GM19351 (cell line): ENCODE measurements around the gene TMF1.

Experiments
- ATAC-seq: cut with Tn5 transposase; IDR thresholded peaks from one replicate; pipeline ENCODE4 v1.9.1; 2021; ENCODE audit warnings: mild to moderate bottlenecking, moderate library complexity; ENCODE audit not compliant: unreplicated experiment

TMF1 gene

GRCh38 chr3:69051756-69052471 lies at the start of gene TMF1:
TSS of gene TMF1 (minus strand) at chr3:69052333. CDS start at chr3:69052086, 247 bp downstream.
- peak; percentile 94 for ATAC-seq

- ATAC-seq = no peak
These were observed 47.4 kb upstream of the TMF1 start for GRCh38 chr3:69099576-69099975.

GRCh38 chr3:69097407-69098086 lies 45.4 kb upstream of the TMF1 start:
- no peak for ATAC-seq

GRCh38 chr3:69096299-69096698 lies 44.2 kb upstream of the TMF1 start:
- ATAC-seq = no peak

- ATAC-seq = no peak
These were observed 43.5 kb upstream of the TMF1 start for GRCh38 chr3:69095636-69096035.

GRCh38 chr3:69094467-69095205 lies 42.5 kb upstream of the TMF1 start:
- no peak for ATAC-seq

- ATAC-seq = peak; percentile 74
These were observed 39.9 kb upstream of the TMF1 start for GRCh38 chr3:69092030-69092516.

- ATAC-seq = no peak
These were observed 39.4 kb upstream of the TMF1 start for GRCh38 chr3:69091389-69092029.

- no peak for ATAC-seq
These were observed 37.9 kb upstream of the TMF1 start for GRCh38 chr3:69090021-69090420.

GRCh38 chr3:69088063-69088462 lies 35.9 kb upstream of the TMF1 start:
- peak; percentile 14 for ATAC-seq

GRCh38 chr3:69087030-69087791 lies 35.1 kb upstream of the TMF1 start:
- ATAC-seq = no peak

GRCh38 chr3:69085833-69086722 lies 33.9 kb upstream of the TMF1 start:
- no peak for ATAC-seq

GRCh38 chr3:69085168-69085832 lies 33.2 kb upstream of the TMF1 start:
- no peak for ATAC-seq

GRCh38 chr3:69084326-69085167 lies 32.4 kb upstream of the TMF1 start, which contains the start of gene ARL6IP5:
TSS of gene ARL6IP5 (plus strand) at chr3:69084937. CDS start at chr3:69085048, 111 bp downstream.
- ATAC-seq = peak; percentile 44

GRCh38 chr3:69082805-69083204 lies 30.7 kb upstream of the TMF1 start:
- ATAC-seq = peak; percentile 52

GRCh38 chr3:69082361-69082760 lies 30.2 kb upstream of the TMF1 start:
- no peak for ATAC-seq

GRCh38 chr3:69081583-69082262 lies 29.6 kb upstream of the TMF1 start:
- no peak for ATAC-seq
